Activated T-cell treated with anti-CD3 and anti-CD28 coated beads for 1 hour (primary cell): ENCODE results near the gene TMSB4X.
"Not testable (repeated sequence)": the region's sequence is repeated elsewhere in the genome, so short reads cannot be mapped to it uniquely, and the experiment has no call there.

ENCODE experiments used
- DNase-seq: peaks from one replicate; pipeline ENCODE4 v3.0.0-alpha.2; 2020; ENCODE audit warnings: low read depth

The TMSB4X gene

DNA sequence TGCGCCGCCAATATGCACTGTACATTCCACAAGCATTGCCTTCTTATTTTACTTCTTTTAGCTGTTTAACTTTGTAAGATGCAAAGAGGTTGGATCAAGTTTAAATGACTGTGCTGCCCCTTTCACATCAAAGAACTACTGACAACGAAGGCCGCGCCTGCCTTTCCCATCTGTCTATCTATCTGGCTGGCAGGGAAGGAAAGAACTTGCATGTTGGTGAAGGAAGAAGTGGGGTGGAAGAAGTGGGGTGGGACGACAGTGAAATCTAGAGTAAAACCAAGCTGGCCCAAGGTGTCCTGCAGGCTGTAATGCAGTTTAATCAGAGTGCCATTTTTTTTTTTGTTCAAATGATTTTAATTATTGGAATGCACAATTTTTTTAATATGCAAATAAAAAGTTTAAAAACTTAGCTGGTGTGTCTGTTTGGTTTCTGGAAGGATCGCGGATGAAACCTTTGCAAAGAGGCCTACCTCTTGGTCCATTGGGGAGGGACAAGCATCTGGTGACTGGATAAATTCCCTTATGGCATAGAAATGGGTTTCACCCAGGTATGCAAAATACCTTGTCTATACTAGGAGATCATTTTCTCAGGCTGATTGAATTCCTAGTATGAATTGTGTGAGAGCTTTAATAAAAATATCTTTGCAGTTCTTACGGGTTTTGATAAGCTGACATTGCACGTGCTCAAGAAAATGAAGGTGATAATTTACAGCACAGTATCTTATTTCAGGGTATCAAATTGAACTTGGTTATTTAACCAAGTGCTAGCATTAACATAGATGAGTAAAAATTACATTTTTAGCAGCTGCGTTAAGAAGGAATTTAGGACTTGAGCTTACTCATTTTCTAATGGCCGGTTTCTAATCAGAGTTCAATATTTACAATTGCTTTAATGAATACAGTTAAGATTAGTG lies 2.2 kb downstream of the TMSB4X start:
- not testable (repeated sequence) for DNase-seq

DNA sequence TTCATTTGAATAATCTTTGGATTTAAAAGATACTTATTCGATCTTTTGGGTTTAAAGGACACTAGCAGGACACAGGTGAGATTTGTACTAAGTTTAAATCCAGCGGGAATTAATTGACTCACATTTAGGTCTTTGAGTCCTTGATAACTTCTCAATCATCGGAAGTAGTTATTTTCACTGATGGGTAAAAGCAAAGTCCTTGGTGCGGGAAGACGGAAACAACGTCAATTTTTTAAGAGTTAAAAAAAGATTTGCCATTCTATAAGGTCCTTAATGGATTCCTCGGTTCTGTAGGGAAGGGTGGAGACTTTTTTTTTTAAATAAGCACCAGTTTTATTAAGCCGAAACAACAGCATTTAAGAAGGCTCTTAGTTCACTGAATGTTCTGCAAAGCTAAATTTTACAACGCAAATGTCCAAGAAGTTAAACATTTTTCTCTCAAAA lies 2.9 kb downstream of the TMSB4X start:
- no peak for DNase-seq

DNA sequence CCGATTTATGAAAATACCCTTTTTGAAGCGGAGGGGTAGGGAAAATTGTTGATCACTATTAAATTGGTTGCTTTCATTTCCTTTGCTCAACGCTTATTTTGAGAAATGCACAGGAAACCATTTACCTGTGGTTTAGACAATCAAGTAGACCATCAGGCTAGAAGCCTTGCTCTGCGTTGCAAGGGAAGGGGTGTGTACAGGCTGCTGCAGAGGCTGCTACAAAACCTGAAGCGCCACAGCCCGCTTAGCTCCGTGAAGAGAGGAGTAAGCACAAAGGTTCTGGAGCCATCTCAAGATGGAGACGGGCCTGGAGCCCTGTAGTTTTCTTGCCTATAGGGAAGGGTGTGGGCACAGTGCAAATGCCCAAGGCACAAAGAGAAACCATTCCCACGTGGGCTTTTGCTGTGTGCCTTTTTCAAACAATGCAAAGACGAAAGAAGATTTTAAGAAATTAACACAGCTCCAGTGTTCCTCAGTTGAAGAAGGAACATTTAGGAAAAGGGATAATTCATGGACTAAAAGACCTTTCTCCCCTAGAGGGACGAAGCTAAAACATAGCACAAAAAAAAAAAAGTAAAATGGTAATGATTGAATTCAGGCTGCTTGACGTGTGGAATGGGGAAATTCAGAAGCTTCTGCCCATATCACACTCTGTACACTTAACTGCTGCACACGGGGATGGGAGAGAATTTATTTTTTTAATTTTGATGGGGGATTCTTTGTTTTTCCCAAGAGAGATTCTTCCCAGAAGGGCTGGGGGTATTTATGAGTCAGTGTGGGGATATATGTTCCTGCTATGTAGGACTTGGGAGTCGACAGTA lies 3.5 kb downstream of the TMSB4X start:
- DNase-seq: peak; percentile 47

DNA sequence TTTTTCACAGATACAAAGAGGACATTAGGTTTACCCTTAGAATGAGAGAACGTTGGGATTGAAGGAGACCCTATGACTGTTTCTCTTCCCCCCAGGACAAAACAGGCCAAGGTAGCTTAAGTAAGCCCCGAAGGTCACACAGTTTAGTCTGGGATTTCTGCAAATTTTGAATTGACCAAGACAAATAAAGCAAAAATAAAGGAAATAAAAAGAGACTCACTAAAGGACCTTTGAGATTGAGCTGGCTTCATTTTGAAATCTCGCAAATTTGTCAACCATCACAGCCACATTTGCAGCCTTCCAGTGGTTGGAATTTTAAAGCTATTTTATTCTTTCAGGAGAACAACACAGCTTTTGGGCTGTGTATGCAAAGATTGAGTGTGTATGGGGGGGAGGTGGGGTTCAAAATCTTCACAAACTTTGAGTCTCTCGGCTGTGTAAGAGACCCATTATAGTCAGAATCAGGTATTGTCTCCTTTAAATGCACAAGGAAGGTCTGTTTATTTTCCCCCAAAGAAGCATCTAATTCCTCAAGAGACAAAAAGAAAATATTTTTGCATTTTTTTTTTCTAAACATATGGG lies 4.2 kb downstream of the TMSB4X start:
- DNase-seq: no peak

DNA sequence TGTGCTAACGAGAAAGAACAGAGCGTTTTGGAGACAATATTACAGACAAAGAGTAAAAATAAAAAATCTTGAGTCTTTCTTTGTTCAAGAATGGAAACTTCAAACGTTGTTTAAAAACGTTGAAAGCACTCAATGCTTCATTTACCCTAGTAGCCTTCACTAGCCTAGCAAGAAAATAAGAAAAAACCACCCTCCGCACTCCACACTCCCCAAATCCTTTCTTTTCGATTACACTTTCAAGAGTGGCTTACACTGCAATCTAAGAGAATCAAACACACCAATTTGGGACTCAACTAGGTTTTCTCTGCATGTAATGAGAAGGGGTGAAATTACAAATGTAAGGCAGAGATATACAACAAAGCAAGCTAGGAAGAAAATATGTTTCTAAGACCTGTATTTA lies 4.7 kb downstream of the TMSB4X start:
- DNase-seq: no peak

DNA sequence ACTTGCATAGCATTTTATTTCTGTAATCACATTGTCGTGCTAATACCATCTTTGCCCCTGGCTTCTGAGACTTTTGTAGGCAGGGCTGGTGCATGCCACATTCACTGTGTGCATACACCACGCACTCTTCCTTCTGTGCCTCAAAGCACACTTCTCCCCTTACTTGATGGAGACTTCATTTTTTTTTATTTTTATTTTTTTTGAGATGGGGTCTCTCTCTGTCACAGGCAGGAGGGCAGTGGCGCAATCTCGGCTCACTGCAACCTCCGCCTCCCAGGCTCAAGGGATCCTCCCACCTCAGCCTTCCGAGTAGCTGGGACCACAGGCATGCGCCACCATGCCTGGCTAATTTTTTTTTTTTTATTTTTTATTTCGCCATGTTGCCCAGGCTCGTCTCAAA lies 5.1 kb downstream of the TMSB4X start:
- not testable (repeated sequence) for DNase-seq

DNA sequence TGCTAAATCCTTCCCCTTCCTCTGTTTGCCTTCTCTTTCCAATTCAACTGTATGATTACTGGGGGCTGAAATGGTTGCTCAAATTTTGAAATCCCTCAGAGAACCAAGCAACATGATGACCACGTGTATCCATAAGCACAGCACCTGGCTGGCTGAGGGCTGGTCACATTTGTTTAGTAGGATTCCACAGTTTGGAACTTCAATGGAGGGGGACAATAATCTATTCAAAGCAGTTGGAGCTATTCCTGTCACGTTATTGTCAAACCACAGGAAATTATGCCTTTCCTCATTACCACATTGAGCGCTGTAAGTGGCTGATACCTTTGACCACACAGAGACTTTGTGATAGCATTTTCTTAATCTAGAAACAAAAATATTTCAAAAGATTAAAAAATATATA lies 7.0 kb downstream of the TMSB4X start:
- DNase-seq: no peak

DNA sequence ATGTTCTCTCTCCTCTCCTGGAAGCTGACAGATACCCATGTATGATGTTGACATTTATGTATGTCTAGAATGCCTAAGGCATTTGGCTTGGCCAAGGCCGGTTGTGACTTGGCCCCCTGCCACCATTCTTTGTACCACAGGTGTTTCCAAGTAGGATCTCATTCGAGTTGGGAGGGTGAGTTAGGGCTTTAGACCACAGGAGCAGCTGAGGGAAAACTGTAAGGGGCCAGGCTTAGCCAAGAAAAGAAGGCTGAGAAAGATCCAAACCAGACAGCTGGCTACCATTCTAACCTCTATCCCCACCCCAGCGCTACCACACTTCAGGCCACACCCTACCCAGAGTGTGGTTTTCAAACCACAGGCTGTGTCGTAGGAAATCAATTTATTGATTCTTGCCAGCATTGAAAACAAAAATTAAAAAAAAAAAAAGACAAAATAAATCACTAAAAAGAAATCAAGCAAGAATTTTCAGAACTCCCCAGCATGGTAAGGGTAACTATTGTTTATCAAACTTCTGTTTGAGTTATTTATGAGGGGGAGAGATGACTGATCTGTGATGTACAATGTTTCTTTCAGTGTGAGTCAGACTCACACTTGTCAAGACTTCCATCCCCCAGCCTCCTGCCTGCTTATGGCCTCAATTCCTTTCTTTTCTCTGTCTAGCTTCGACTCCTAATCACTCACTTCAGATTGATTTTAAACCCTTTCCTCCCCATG lies 9.9 kb downstream of the TMSB4X start:
- DNase-seq: no peak

DNA sequence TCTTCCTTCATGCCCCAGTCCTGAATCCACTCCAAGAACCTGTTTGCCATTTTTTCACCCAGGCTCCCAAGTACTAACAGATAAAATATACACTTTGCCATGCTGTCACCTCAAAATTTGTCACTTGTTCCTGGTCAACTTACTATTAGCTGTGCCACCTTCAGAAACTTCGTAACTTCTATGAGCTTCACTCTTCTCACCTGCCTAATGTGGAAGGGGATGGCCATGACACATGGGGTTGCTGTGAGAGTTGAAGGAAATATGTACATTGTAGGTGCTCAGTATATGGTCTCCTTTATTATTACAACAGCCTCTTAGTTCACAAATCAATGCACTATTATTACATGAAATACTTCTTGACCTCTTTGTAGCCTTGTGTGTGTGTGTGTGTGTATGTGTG lies 10.4 kb downstream of the TMSB4X start:
- no peak for DNase-seq

DNA sequence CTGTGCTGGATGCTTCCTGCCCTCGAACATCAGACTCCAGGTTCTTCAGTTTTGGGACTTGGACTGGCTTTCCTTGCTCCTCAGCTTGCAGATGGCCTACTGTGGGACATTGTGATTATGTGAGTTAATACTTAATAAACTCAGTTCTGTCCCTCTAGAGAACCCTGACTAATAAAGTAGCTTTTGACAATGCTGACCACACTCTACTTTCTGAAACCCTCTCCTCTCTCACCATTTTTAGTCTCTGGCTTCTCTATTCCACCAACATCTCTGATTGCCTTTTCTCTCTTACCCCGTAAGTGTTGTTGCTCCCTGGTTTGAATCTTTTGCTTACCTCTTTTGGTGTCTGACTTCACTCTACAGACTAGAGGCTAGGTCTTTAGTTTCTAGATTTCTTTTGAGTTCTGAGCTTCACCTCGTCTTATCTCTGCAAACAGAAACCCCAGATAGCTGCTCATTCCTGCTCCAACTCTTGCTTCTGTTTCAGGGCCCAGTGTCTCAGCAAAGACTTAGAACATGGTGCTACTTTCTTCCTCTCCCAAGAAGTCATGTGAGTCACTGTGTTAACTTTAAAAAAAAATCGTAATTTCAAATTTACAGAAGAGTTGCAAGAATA lies 11.4 kb downstream of the TMSB4X start:
- no peak for DNase-seq

DNA sequence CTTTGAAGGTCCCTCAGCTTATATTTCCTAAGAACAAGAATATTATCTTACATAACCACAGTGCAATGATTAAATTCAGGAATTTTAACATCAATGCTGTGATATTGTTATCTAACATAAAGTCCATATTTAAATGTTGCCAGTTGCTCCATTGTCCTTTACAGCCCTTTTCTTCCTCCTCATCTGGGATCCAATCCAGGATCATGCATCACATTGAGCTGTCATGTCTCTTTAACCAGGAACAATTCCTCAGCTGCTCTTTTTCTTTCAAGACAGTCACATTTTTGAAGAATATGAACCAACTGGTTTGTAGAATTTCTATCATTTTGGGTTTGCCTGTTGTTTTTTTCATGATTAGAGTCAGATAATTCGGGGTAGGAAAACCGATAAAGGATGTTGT lies 12.0 kb downstream of the TMSB4X start:
- DNase-seq: no peak

DNA sequence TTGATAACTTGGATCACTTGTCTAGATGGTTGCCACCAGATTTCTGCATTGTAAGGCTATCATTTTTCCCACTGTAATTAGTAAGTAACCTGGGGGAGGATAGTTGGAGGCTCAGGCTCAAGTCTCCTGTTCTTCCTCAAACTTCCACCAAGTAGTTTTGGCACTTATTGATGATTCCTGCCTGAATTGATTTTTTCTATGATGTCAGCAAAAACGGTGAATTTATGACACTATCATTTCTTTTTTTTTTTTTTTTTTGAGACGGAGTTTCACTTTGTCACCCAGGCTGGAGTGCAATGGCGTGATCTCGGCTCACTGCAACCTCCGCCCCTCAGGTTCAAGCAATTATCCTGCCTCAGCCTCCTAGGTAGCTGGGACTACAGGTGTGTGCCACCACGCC lies 12.4 kb downstream of the TMSB4X start:
- no peak for DNase-seq

DNA sequence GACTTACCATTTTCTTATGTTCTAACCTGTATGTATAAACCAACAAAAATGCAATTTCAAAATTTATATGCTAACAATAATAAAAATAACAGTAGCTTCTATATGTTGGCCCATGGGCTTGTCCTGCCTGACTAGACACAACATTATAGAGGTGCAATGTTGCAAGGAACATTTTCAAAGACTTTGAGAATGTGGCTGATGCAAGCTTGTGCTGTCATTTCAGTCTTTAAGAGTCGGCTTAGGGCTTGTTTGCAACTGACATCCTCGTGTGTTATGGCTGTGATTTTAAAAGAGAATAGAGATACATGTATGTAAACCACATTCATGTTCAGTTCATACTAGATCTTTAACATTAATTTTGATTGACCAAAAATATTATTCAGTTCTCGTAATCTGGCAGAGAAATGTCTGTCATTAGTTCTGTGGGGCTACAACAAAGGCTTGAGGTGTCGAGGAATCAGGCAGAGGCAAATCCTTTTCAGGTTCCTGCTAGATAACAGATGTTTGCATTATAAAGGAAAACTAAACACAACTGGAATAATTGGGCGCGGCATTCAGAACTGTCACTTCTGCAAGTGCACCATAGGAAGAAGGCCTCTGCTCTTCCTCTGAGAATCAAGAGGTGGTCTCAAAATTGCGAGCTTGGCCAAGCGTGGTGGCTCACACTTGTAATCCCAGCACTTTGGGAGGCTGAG lies 13.1 kb downstream of the TMSB4X start:
- DNase-seq: no peak

DNA sequence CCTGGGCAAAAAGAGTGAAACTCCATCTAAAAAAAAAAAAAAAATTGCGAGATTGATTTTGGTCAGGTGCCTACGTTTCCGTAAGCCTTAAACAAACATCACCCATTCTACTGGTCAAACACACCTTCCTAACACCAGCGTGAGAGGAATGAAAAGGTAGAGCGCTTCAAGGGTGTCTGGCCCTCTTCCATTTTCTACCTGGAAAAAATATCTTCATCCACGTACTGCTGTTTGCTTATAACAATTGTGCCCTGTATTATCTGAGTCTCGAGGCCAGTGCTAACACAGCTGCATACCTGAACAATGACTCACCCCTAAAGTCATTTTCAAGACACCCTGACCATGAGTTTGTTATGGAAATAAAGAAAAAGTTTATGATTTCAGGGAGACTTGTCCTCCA lies 13.9 kb downstream of the TMSB4X start:
- no peak for DNase-seq

DNA sequence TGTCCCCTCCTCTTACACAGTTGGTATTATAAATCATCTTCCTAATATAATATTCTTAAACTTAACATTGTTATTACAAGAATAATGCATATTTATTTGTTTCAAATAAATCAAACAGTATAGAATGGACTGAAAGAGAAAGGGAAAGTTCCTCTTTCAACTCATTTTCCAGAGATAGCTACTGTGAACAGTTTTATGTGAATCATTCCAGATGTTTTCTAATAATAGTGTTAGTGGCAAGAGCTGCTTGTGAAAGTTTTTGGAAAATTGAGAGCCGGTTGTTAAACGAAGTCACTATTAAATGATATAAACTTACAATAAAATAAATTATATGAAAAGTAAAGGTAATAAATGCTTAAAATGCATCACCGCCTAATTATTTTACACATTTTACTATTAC lies 14.6 kb downstream of the TMSB4X start:
- DNase-seq: no peak

DNA sequence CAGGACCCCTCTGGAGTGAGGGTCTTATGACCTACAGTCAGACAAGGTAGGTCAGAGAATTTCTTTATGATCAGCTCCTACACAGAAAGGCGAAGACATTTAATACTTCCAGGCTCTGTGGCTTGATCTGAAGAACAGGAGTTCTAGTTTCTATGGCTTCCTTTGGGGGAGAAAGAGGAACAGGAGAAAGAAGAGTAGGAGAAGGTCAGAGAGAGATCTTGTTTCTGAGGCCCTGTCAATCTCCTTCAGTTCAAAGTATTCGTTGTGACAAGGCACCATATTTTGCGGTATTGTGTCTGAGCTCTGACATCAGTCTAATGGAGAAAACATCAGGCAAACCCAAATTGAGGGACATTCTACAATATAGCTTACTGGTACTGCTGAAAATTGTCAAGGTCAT lies 16.7 kb downstream of the TMSB4X start:
- no peak for DNase-seq

DNA sequence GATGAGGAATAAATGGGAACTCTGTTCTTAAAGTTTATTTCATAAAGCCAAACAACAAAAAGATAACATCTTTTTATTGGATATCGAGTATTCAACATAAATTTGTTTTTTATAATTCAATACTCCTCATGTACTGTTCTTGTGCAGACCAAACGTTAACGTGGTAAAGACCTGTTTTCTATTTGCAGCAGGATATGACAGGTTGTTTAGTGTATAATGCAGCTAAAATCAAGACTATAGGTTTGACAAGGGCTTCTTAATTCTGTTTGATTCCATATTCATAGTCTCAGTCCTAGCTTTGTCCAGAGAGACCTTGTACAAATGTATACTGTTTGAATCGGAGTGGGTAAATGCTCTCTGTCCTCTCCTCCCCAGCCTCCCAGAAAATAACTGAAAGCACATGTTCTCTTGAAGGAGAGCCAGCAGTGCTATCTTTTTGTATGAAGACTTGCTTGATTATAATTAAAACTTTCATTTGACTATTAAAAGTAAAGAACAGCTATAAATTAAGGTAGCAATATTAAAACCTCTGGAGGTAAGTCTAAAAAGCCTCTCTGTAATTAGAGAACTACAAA lies 17.7 kb downstream of the TMSB4X start:
- no peak for DNase-seq

DNA sequence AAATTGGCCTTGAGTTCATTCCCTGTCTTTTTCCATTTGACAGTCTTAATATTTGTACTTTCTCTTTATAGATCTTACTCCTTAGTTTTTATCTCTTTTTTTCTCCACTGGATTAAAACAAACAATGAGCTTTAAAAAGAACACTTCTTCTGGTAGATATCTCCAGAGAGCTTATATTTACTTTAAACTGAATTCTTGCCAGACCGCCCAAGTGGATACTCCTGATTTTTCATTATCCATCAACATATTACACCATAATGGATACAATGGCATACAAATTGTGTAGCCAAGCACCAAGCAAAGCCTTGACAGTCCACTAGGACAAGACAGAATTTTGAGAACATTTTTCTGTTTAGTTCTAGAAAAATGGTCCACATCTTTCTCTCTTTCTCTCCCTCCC lies 18.9 kb downstream of the TMSB4X start:
- no peak for DNase-seq

DNA sequence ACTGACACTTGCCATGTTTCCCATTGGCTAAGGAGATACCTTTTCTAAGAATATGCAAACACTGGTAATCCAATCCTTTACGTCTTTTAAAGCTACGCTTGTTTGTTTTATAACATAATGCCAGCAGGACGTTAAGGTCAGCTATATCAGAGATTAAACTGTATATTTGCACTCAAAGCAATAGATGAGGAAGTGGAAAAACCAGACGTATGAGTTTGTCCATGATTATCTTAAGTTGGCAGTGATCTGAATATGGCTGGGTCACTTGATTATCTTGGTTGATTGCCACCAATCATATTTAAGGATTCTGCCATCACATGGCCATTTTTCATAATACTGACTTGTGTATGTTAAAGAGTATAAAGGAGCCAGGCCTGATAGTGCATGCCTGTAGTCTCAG lies 19.4 kb downstream of the TMSB4X start:
- no peak for DNase-seq

DNA sequence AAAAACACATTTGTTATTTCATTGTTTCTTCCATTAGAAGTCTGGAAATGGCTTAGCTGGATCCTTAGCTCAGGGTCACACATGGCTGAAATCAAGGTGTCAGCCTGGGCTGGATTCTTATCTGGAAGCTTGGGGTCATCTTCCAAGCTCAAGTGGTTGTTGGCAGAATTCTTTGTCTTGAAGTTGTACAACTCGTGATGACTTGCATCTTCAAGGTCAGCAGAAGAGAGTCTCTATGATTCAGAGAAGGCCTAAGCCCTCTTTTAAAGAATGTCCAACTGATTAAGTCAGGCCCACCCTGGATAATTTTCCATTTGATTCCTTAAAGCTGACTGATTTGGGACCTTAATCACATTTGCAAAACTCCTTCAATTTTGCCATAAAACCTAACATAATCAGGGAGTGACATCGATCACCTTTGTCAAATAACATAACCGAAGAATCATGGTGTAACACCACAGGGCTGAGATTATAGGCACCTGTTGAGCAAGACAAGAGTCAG lies 22.1 kb downstream of the TMSB4X start:
- DNase-seq: no peak
